Adrenal gland (tissue), 5 donors: ENCODE measurements around the gene DUSP10.

Source experiments
- CTCF ChIP-seq, 6 experiments: fragments of 450-650 bp in 4 of 6; fragments of 200-600 bp in 2 of 6; sonication (generic) in 1 of 6; IDR thresholded peaks; 1 replicate in 5 of 6; 2 replicates in 1 of 6; pipeline versions ENCODE4 v1.5.1 to v1.8.0; 2016 to 2021; ENCODE audit warnings: antibody characterized with exemption in 6 of 6, mild to moderate bottlenecking in 2 of 6, moderate library complexity in 1 of 6
- POLR2A ChIP-seq, 2 donors: fragments of 450-650 bp; IDR thresholded peaks; one replicate each; pipeline ENCODE4 v1.6.1; 2017; ENCODE audit warnings: antibody characterized with exemption in 2 of 2, mild to moderate bottlenecking in 2 of 2, moderate library complexity in 1 of 2
- donor health status: DM: no; HTN: no; CAD: no.

GRCh38 chr1:221714227-221715152, 27.4 kb downstream of the DUSP10 start:
- TF ChIP-seq CTCF (IDR thresholded peaks at IDR 0.05) (no peak), POLR2A (IDR thresholded peaks at IDR 0.05) (no peak)
